ENCODE data around the gene NUP210L. TPM values are rescaled to one million over a fixed set of nuclear protein-coding genes. Genes with fewer than 3 reads are reported as not detected.
"Not testable (repeated sequence)": the region's sequence is repeated elsewhere in the genome, so short reads cannot be mapped to it uniquely, and the experiment has no call there.

NUP210L gene
- total RNA-seq, 6 experiments from 2014 or later, result not detected

DNA sequence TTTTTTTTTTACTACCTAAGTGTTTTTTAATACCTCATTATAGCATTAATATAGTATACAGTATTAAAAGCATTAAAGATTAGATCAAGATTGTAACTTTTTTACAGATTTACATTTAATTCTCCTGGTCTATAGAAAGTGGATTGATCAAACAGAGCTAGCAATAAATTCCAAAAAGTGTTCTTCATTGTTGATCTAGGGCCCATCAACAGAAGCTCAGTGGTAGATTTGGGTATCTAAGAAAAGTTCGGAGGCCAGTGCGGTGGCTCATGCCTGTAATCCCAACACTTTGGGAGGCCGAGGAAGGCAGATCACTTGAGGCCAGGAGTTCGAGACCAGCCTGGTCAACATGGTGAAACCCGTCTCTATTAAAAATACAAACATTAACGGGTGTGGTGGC, 12.5 kb downstream of the NUP210L start:
- Mint-ChIP-seq H3K36me3 (ENCODE audit: low read depth) (no peaks in the 10 kb centered on the region), H3K27me3 (ENCODE audit: insufficient read depth) (no peaks in the 10 kb centered on the region), H3K27ac (no peak overlapping the region), H3K4me3 (no peak overlapping the region), H3K4me1 (ENCODE audit: low read depth) (peaks cover 10% of the 10 kb centered on the region), H3K9me3 (no peaks in the 10 kb centered on the region)
- no peak for TF ChIP-seq CTCF (IDR thresholded peaks at IDR 0.05)
- DNase-seq, result no peak

GRCh38 chr1:154141240-154141639, 13.6 kb downstream of the NUP210L start:
- peak; percentile 41 for DNase-seq
- H3K4me1 Mint-ChIP-seq (ENCODE audit: low read depth), result peaks cover 10% of the 10 kb centered on the region
- no peaks in the 10 kb centered on the region for H3K36me3 Mint-ChIP-seq (ENCODE audit: low read depth)
- no peak overlapping the region; the same call in 1 of the 2 replicates for H3K27ac Mint-ChIP-seq
- TF ChIP-seq CTCF (IDR thresholded peaks at IDR 0.05), result no peak
- no peaks in the 10 kb centered on the region for H3K27me3 Mint-ChIP-seq (ENCODE audit: insufficient read depth)
- no peaks in the 10 kb centered on the region for H3K9me3 Mint-ChIP-seq
- H3K4me3 Mint-ChIP-seq, result no peak overlapping the region

DNA sequence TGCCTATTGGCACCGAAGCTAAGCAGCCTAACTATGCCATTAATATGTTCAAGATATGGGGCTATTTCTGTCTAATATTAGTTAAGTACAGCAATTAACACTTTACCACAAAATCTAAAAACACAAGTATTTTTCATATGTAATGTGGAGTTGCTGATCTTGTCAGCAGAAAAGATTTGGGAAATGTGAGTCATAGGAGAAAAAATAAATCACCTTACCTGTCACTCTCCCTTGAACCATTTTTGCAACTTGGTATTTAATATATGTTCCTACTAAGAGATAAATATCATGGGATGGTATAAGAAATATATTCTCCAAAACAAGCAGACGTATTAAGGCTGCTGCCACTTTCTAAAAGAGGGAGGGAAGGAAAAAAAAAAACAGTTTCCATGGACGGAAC, 17.0 kb downstream of the NUP210L start:
- no peaks in the 10 kb centered on the region for H3K9me3 Mint-ChIP-seq

GRCh38 chr1:154133256-154133655, 21.6 kb downstream of the NUP210L start:
- Mint-ChIP-seq H3K27me3 (ENCODE audit: insufficient read depth) (no peaks in the 10 kb centered on the region), H3K4me3 (no peak overlapping the region), H3K9me3 (no peaks in the 10 kb centered on the region), H3K4me1 (ENCODE audit: low read depth) (peaks cover 12% of the 10 kb centered on the region), H3K36me3 (ENCODE audit: low read depth) (no peaks in the 10 kb centered on the region), H3K27ac (no peak overlapping the region)
- TF ChIP-seq CTCF (IDR thresholded peaks at IDR 0.05), result no peak
- no peak for DNase-seq

More for the DNA sequence above, 17.0 kb downstream of the NUP210L start:
- no peak overlapping the region for H3K27ac Mint-ChIP-seq
- peaks cover 10% of the 10 kb centered on the region for H3K4me1 Mint-ChIP-seq (ENCODE audit: low read depth)
- no peak for TF ChIP-seq CTCF (IDR thresholded peaks at IDR 0.05)
- no peaks in the 10 kb centered on the region for H3K27me3 Mint-ChIP-seq (ENCODE audit: insufficient read depth)
- no peaks in the 10 kb centered on the region for H3K36me3 Mint-ChIP-seq (ENCODE audit: low read depth)
- no peak overlapping the region for H3K4me3 Mint-ChIP-seq
- DNase-seq, result no peak

GRCh38 chr1:154129391-154129970, 25.4 kb downstream of the NUP210L start:
- DNase-seq, result no peak
- H3K36me3 Mint-ChIP-seq (ENCODE audit: low read depth), result no peaks in the 10 kb centered on the region
- H3K27me3 Mint-ChIP-seq (ENCODE audit: insufficient read depth), result peaks cover 3% of the 10 kb centered on the region
- peaks cover 12% of the 10 kb centered on the region for H3K4me1 Mint-ChIP-seq (ENCODE audit: low read depth)
- TF ChIP-seq CTCF (IDR thresholded peaks at IDR 0.05), result no peak
- H3K27ac Mint-ChIP-seq, result peak overlapping the region; percentile 13; the same call in 1 of the 2 replicates
- peak overlapping the region; percentile 35 for H3K4me3 Mint-ChIP-seq
- H3K9me3 Mint-ChIP-seq, result no peaks in the 10 kb centered on the region

GRCh38 chr1:154123205-154123604, 31.7 kb downstream of the NUP210L start:
- DNase-seq; H3K27ac Mint-ChIP-seq; H3K36me3 Mint-ChIP-seq (ENCODE audit: low read depth); H3K4me3 Mint-ChIP-seq; H3K27me3 Mint-ChIP-seq (ENCODE audit: insufficient read depth); H3K4me1 Mint-ChIP-seq (ENCODE audit: low read depth); H3K9me3 Mint-ChIP-seq: not testable (repeated sequence)

Data from HFFc6 (cell line).